GM12891 (cell line): Measurements from ENCODE around the gene CLCN7.

Experiments used
- DNase-seq: peaks from one replicate; pipeline ENCODE4 v3.0.0; 2011; ENCODE audit warnings: low spot score; ENCODE audit not compliant: insufficient read length
- FAIRE-seq: peaks from 2 replicates; lab custom pipeline; 2011; peaks lifted over from hg19 to GRCh38; lab: Jason Lieb, UNC
- PAX5 ChIP-seq: IDR thresholded peaks from 2 replicates; pipeline ENCODE4 v1.6.1; 2011; ENCODE audit warnings: low read length, moderate library complexity, mild to moderate bottlenecking; ENCODE audit not compliant: insufficient read depth, severe bottlenecking
- POLR2A ChIP-seq: IDR thresholded peaks from 2 replicates; pipeline ENCODE4 v1.6.1; 2011; ENCODE audit warnings: low read depth, low read length, control low read depth
- POLR2AphosphoS5 ChIP-seq: IDR thresholded peaks from 2 replicates; pipeline ENCODE4 v1.6.1; 2011; ENCODE audit warnings: low read depth, low read length, control low read depth
- POU2F2 ChIP-seq: IDR thresholded peaks from 2 replicates; pipeline ENCODE4 v1.6.1; 2011; ENCODE audit warnings: low read depth, mild to moderate bottlenecking, control low read depth, low read length, moderate library complexity
- SPI1 ChIP-seq: IDR thresholded peaks from 2 replicates; pipeline ENCODE4 v1.6.1; 2011; ENCODE audit warnings: low read depth, low read length, control low read depth
- TAF1 ChIP-seq: IDR thresholded peaks from 2 replicates; pipeline ENCODE4 v1.6.1; 2011; ENCODE audit warnings: low read depth, low read length, control low read depth

CLCN7 gene

DNA sequence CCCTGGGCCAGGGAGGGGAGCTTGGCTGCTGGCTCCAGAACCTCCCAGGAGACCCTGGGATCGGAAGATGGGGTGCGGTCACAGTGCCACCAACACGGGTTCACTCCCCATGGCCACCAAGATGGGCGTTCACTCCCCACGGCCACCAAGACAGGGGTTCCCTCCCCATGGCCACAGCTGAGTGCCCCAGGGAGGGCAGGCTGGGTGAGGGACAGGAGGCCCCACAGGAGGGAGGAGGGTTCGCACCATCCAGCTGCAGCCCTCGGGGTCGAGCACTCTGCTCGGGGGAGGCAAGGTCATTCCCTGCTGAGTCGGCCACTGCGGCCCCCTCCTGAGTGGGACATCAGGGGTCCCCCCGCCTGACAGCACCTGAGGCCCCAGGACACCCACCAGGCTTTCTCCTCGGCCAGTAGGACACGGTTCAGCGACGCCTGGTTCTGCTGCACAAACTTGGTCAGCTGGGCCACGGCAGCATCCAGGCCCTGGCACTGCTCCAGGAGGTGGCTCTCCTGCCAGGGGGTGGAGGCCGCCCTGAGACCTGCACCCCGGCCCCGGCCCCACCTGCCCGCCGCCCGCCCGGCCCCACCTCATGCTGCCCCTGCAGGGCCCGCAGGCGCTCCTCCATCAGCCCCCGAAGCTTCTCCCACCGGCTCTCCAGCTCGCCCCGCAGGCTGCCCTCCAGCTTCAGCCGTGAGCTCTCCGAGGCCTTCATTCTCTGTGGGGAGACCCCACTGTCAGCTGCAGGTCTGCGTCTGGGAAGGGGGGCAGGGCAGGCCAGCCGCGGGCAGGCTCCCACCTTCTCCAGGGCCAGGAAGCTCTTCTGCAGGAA, 36.4 kb downstream of the CLCN7 start:
- TF ChIP-seq POU2F2 (no peak), TAF1 (no peak), PAX5 (no peak), POLR2A (no peak), SPI1 (no peak), POLR2AphosphoS5 (no peak)
- DNase-seq = no peak
- FAIRE-seq = no peak

DNA sequence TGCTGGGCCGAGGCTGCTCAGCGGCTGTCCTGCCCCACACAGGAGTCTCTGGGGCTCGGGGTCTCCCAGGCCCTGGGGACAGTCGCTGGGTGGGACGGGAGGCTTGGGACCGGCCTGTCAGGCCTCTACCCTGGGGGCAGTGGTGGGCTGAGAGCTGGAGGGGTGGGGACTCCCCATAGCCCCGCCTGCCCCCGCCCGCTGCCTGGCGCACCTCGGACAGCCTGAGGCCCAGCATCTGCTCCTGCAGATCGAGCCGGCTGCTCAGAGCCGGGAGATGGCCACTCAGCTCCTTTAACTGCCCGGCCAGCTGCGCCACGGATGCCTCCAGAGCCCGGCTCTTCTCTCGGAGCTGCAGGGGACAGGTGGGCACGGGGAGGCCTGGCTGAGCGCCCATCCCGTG, 37.2 kb downstream of the CLCN7 start:
- TF ChIP-seq POU2F2 (no peak), SPI1 (no peak), PAX5 (no peak)
- DNase-seq (no peak), FAIRE-seq (no peak)

DNA sequence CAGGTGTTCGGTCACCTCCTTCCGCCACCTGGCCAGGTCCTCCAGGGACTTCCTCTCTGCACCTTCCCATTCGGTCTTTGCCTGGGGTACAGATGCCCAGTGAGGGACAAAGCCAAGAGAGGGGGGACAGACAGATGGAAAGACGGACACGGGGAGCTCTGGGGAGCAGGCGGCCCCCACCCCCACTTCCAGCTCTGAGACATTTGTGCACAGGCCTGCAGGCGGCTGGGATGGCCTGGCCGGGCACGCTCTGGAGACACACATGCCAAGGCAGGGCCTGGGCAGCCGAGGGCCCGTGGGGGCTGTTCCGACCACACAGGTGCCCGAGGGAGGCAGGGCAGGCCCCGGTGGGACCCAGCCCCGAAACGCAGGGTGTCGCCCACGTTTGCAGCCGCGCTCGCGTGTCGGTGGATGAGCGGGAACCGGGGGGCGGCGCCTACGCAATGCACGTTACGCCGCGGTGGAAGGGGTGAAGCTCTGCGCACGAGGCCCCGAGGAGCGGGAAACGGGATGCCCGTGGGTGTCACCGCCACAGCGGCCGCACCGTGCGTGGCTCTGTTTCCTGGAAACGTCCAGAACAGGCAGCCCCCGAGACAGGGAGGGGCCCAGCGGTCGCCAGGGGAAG, 38.0 kb downstream of the CLCN7 start:
- FAIRE-seq (no peak), DNase-seq (no peak)
- no peak for TF ChIP-seq PAX5
- no peak for TF ChIP-seq POLR2A
- no peak for TF ChIP-seq POU2F2
- no peak for TF ChIP-seq SPI1
- TF ChIP-seq TAF1 = no peak
- TF ChIP-seq POLR2AphosphoS5 = no peak

DNA sequence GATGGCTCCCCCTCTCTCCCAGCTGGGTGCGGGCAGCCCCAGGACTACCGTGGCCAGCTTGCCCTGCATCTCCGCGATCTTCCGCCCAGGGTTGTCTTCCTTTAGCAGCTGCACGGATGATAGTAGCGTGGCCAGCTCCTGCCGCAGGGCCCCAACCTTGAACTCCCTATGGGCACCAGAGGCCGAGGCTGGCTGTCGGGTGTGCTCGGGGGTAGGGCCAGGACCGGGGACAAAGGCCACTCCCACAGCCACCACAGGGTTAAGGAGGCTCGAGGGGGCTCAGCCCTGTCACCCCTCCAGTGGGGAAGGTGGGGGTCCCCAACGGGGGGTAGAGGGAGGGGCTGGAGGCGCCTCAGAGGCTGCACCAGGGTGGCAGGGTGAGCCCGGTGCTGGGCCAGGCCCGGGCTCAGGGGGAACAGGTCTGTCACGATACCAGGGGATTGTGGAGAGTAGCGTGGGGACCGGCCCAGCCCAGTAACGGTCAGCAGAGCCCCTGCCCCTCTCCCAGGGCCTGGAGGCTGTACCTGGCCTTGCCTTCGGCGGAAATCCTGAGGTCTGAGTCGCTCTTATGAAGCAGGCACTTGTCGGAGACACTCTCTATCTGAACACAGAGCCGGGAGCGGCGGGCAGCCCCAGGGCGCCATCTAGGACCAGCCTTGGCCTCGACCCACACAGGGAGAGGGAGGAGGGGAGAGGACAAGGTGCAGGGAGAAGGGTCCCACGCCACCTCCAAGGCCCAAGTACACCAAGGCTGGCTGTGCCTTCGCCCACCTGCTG, 38.7 kb downstream of the CLCN7 start:
- TF ChIP-seq POLR2A (no peak), POLR2AphosphoS5 (no peak), TAF1 (no peak), SPI1 (no peak), POU2F2 (no peak), PAX5 (no peak)
- no peak for DNase-seq

DNA sequence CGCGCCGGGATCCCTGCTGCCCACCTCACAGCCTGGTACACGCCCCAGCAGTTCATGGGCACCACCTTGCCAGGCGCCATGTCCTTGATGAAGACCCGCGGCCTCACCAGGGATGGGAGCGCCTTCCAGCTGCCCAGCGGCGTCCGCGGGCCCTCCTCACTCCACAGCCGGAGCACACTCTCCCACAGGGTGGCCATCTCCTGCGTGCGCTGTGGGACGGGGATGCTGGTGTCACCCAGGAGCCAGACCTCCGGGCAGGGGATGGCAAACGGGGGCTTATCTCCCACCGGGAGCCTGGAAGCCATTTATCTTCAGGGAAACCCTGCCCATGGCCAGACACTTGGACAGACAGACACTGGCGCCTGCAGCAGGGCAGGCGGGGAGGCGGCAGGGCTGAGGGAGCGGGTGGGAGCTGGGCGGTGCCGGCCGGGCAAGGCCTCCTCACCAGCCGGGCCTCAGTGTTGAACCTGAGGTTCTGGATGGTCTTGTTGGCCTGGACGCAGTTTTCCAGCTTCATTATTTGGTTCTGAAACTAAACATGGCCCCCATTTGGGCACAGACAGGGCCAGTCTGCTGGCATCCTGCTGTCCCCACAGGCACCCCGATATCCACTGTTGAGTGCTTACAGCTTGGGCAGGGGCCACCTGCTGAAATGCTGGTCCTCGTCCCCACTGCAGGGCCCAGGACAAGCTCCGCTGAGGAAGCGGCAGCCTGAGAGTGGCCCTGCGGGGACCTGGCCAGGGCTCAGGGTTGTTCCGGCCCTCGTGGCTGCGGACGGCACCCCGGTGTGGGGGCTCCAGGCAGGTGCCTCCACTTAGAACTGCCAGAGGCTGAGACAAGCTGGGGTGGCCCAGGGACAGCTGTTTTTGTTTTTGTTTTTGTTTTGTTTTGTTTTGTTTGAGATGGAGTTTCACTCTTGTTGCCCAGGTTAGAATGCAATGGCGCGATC, 39.9 kb downstream of the CLCN7 start:
- DNase-seq (no peak), FAIRE-seq (no peak)
- no peak for TF ChIP-seq POLR2A
- no peak for TF ChIP-seq PAX5
- no peak for TF ChIP-seq POU2F2
- no peak for TF ChIP-seq POLR2AphosphoS5
- TF ChIP-seq SPI1 = no peak
- no peak for TF ChIP-seq TAF1

More for the DNA sequence above, 38.7 kb downstream of the CLCN7 start:
- FAIRE-seq = no peak

- TF ChIP-seq POU2F2 = no peak
- no peak for TF ChIP-seq PAX5
- TF ChIP-seq POLR2AphosphoS5 = no peak
- TF ChIP-seq POLR2A = no peak
- TF ChIP-seq TAF1 = no peak
- TF ChIP-seq SPI1 = no peak
- DNase-seq (no peak), FAIRE-seq (no peak)
Observed at GRCh38 chr16:1433756-1434155, 41.1 kb downstream of the CLCN7 start.

- no peak for DNase-seq
- no peak for TF ChIP-seq PAX5
- TF ChIP-seq SPI1 = no peak
- TF ChIP-seq POLR2A = no peak
- no peak for TF ChIP-seq TAF1
- TF ChIP-seq POLR2AphosphoS5 = no peak
- TF ChIP-seq POU2F2 = no peak
- no peak for FAIRE-seq
Observed at GRCh38 chr16:1433263-1433560, 41.6 kb downstream of the CLCN7 start.

- FAIRE-seq = no peak
- DNase-seq = no peak
- TF ChIP-seq TAF1 (no peak), PAX5 (no peak), POLR2A (no peak), SPI1 (no peak), POU2F2 (no peak), POLR2AphosphoS5 (no peak)
Observed at GRCh38 chr16:1432388-1433262, 42.2 kb downstream of the CLCN7 start.

- DNase-seq = no peak
- TF ChIP-seq POLR2AphosphoS5 = no peak
- no peak for FAIRE-seq
Observed at GRCh38 chr16:1431497-1432270, 43.1 kb downstream of the CLCN7 start.
